Fibroblast of skin of left quadriceps (primary cell): ENCODE measurements around the gene SMARCA4.
"Not testable (repeated sequence)": the region's sequence is repeated elsewhere in the genome, so short reads cannot be mapped to it uniquely, and the experiment has no call there.

Experiments
- DNase-seq, 2 experiments: peaks; one replicate each; pipeline ENCODE4 v3.0.0-alpha.2; 2013; ENCODE audit warnings: low read depth in 2 of 2

SMARCA4 gene

GRCh38 chr19:11064831-11065303 lies 104.0 kb downstream of the SMARCA4 start:
- no peak for DNase-seq

GRCh38 chr19:11066326-11066725 lies 105.5 kb downstream of the SMARCA4 start:
- DNase-seq, result no peak

DNA sequence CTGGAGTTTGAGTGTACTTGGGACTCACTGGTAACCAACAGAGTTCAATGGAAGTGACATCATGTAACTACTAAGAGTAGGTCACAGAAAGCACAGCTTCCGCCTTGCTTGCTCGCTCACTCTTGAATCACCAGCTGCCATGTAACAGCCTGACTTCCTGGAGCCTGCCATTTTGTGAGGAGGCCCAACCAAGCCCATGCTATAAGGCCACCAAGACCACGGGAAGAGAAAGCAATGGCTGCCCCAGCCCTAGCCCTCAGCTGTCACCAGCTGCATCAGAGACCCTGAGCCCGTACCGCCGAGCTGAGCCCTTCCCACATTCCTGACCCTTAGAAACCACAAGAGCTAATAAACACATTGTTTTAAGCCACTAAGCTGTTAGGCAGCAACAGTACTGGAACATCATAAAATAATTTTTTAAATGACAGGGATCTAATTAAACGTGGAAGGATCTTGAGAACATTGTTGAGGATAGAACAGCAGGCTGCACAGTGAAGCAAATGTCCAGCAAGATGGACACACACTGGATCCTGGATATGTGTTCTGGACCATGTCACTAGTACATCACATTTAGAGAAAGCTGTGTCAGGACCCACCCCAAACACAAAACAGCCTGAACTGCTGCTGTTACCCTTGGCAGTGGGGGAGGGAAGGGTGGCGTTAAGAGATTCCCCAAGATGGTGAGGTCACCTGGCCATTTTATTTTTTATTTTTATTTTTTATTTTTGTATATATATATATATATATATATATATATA lies 106.7 kb downstream of the SMARCA4 start:
- DNase-seq, result no peak

GRCh38 chr19:11069561-11069960 lies 108.7 kb downstream of the SMARCA4 start:
- DNase-seq, result no peak

- no peak for DNase-seq
These were observed 109.3 kb downstream of the SMARCA4 start for GRCh38 chr19:11070123-11070522.

DNA sequence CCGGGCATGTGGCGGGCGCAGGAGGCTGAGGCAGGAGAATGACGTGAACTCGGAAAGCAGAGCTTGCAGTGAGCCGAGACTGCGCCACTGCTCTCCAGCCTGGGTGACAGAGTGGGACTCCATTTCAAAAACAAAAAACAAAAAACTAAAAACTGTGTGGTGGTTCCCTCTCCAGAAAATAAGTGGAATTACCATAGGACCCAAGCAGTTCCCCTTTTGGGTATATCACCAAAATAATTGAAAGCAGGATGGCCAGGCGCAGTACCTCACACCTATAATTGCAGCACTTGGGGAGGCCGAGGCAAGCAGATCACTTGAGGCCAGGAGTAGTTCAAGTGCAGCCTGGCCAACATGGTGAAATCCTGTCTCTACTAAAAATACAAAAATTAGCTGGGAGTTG lies 112.7 kb downstream of the SMARCA4 start:
- no peak for DNase-seq

- not testable (repeated sequence) for DNase-seq
These were observed 116.0 kb downstream of the SMARCA4 start for GRCh38 chr19:11076792-11077191.

DNA sequence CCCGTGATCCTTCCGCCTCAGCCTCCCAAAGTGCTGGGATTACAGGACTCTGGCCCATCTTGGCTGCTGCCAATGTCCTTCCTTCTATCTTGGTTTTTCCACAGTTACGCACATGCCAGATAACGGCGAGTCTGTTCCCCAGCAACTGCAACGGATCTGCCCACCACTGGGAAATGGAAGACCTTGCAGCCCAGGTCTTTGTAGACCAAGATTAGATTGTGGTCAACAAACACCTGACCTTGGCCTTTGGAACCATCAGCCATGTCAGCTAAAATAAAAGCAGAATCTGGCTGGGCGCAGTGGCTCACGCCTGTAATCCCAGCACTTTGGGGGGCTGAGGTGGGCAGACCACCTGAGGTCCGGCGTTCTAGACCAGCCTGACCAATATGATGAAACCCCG lies 118.1 kb downstream of the SMARCA4 start:
- DNase-seq, result no peak

GRCh38 chr19:11079999-11080398 lies 119.2 kb downstream of the SMARCA4 start:
- no peak for DNase-seq

- DNase-seq, result no peak
These were observed 127.2 kb downstream of the SMARCA4 start for GRCh38 chr19:11087870-11088505.

DNA sequence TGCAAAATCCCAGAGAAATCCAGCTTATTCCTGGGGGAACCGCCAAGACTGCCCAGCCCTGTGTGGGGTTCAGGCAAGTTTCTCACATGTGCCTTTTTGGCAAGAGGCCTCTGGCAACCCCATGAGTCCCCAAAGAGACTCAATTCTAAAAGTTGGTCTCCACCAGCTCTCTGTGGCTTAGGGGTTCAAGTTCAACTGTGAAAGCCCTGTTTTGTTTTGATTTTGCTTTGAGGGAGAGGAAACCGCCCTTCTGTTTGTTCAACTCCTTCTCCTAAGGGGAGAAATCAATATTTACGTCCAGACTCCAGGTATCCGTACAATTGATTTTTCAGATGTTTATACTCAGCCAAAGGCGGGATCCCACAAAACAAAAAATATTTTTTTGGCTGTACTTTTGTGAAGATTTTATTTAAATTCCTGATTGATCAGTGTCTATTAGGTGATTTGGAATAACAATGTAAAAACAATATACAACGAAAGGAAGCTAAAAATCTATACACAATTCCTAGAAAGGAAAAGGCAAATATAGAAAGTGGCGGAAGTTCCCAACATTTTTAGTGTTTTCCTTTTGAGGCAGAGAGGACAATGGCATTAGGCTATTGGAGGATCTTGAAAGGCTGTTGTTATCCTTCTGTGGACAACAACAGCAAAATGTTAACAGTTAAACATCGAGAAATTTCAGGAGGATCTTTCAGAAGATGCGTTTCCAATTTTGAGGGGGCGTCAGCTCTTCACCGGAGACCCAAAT lies 127.8 kb downstream of the SMARCA4 start:
- DNase-seq, result no peak

GRCh38 chr19:11089254-11090013 lies 128.6 kb downstream of the SMARCA4 start, which contains the start of gene LDLR:
Gene LDLR (plus strand): TSS chr19:11089463. CDS start chr19:11089549, 86 bp downstream.
- peak; percentile 80 to 84 for DNase-seq

DNA sequence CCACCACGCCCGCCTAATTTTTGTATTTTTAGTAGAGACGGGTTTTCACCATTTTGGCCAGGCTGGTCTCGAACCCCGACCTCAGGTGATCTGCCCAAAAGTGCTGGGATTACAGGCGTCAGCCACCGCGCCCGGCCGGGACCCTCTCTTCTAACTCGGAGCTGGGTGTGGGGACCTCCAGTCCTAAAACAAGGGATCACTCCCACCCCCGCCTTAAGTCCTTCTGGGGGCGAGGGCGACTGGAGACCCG lies 129.1 kb downstream of the SMARCA4 start:
- not testable (repeated sequence) for DNase-seq

DNA sequence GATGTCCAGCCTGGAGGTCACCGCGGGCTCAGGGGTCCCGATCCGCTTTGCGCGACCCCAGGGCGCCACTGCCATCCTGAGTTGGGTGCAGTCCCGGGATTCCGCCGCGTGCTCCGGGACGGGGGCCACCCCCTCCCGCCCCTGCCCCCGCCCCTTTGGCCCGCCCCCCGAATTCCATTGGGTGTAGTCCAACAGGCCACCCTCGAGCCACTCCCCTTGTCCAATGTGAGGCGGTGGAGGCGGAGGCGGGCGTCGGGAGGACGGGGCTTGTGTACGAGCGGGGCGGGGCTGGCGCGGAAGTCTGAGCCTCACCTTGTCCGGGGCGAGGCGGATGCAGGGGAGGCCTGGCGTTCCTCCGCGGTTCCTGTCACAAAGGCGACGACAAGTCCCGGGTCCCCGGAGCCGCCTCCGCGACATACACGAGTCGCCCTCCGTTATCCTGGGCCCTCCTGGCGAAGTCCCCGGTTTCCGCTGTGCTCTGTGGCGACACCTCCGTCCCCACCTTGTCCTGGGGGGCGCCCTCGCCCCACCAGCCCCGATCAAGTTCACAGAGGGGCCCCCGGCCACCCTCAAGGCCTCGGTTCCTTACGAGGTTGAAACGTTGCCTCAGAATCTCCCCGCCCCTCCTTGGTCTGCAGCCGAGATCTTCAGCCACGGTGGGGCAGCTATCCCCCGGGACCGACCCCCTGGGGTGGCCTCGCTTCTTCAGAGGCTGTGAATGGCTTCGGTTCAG lies 129.6 kb downstream of the SMARCA4 start:
- DNase-seq, result peak; percentile 90 to 92

- DNase-seq, result no peak
These were observed 130.3 kb downstream of the SMARCA4 start for GRCh38 chr19:11090997-11091702.

DNA sequence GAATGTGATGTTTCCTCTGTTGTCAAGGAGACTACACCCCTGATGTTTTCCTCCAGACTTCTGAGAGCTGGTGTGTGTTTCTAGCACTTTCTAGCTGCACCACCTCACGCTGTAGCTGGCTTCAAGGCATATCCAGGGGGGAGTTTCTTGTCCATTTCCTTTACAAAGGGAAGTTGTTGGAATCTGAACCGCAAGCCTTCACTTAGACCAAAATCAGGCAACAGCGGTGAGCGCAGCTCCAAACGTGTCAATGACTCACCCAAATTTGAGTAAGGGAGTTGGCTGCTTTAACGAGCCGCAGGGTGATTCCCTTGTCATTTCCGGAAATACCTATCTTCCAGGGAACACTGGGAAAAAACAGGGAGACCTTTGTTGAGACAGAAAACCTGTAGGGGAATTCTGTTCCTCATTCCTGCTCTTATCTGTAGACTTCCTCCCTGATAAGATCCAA lies 130.9 kb downstream of the SMARCA4 start:
- peak; percentile 83 to 84 for DNase-seq

DNA sequence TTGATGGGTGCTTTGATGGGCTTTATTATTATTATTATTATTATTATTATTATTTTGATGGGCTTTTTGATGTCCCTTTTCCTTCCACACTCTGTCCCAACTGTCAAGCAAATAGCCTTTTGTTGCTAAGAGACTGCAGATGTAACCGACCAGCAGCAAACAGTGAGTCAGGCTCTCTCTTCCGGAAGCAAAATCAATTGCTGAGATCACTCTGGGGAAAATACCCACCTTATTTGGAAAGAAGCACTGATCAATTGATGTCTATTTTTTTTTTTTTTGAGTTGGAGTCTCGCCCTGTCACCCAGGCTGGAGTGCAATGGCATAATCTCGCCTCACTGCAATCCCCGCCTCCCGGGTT lies 131.3 kb downstream of the SMARCA4 start:
- DNase-seq, result no peak

DNA sequence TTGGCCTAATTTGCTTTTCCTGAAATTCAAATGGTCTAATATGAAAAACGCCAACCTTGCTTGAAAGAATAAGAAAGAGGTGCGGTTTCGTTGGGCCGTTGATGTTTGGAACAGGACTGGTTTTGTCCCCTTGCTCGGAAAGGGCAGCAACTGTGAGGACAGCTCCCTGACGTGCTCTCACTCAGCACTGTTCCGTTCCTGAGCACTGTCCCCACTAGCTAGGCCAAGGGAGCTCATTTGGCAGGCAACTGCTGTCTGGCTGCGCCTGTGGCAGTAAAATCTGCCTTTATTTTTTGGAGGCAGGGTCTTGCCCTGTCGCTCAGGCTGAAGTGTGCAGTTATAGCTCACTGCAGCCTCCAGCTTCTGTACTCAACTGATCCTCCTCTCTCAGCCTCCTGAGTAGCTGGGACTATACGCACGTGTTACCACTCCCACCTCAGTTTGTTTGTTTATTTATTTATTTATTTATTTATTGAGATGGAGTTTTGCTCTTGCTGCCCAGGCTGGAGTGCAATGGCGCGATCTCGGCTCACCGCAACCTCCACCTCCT lies 132.9 kb downstream of the SMARCA4 start:
- DNase-seq, result no peak

GRCh38 chr19:11094520-11094894 lies 133.7 kb downstream of the SMARCA4 start:
- DNase-seq, result no peak

DNA sequence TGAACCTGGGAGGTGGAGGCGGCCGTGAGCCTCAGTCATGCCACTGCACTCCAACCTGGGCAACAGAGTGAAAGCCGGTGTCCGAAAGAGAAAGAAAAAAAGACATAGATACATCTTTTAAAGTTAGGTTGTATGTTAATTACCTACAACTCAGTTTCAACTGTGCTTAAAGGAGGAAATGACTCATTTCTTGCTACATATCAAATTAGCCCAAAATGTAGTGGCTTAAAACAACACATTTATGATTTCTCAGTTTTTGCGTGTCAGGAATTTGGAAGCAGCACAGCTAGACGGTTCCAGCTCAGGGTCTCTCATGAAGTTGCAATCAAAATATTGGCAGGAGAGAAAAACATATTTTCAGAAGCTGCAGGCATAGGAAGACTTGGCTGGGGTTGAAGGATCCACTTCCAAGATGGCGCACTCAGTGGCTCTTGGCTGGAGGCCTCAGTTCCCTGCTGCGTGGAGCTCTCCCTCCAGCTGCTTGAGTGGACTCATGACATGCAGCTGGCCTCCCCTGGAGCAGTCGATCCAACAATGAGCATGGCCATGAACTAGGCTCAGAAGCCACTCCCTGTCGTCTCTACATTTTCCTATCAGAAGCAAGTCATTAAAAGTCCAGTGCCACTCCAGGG lies 135.5 kb downstream of the SMARCA4 start:
- DNase-seq, result peak in 1 of 2 experiments; percentile 44
